ENCODE measurements around the gene ZC3H6.
"Not testable (repeated sequence)": the region's sequence is repeated elsewhere in the genome, so short reads cannot be mapped to it uniquely, and the experiment has no call there.

ZC3H6 gene

DNA sequence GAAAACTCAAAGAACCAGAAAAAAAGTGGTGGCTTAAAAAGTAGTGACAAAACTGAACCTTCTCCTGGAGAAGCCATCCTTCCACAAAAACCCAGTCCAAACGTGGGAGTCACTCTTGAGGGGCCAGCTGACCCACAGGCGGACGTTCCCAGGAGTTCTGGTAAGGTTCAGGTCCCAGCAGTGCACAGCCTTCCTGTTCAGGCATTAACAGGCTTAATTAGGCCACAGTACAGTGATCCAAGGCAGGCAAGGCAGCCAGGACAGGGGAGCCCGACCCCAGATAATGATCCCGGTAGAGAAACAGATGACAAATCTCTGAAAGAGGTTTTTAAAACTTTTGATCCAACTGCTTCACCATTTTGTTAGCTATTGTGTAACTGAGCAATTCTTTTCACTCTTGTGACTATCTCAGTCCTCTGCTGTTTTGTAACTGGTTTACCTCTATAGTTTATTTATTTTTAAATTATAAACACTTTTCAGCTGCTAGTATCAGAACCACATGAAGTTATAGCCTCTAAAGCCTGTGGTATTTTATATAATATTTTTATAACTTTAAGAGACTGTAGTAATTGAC, 56.8 kb downstream of the ZC3H6 start:
- ATAC-seq = no peak
- DNase-seq (ENCODE audit: low spot score in 2 of 2) = no peak
- peaks cover 9% of the 10 kb centered on the region for H3K36me3 Mint-ChIP-seq
- H3K4me3 Mint-ChIP-seq = no peak overlapping the region
- no peaks in the 10 kb centered on the region for H3K4me1 Mint-ChIP-seq
- no peaks in the 10 kb centered on the region for H3K9me3 Mint-ChIP-seq
- no peak overlapping the region for H3K27ac Mint-ChIP-seq

DNA sequence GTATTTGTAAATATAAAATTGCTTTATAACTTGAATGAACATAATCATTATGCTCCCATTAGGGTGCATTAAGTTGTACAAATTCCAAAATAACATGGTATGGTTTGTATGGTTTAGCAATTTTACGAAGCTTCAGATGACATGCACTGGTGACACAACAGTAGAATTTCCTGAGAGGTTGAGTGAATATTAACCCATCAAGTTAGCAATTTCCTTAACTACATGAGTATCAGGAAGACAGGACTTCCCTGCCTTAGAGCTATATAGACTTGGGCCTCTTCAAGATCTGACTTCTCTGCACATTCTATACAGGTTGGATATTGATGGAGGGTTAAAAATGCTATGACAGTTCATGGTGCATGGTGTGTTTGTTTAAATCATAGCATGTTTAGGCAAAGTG, 60.2 kb downstream of the ZC3H6 start:
- no peak overlapping the region for H3K27ac Mint-ChIP-seq
- H3K4me1 Mint-ChIP-seq = no peaks in the 10 kb centered on the region
- no peaks in the 10 kb centered on the region for H3K36me3 Mint-ChIP-seq
- no peaks in the 10 kb centered on the region for H3K9me3 Mint-ChIP-seq
- ATAC-seq (no peak), DNase-seq (ENCODE audit: low spot score in 2 of 2) (no peak)
- H3K4me3 Mint-ChIP-seq = no peak overlapping the region

DNA sequence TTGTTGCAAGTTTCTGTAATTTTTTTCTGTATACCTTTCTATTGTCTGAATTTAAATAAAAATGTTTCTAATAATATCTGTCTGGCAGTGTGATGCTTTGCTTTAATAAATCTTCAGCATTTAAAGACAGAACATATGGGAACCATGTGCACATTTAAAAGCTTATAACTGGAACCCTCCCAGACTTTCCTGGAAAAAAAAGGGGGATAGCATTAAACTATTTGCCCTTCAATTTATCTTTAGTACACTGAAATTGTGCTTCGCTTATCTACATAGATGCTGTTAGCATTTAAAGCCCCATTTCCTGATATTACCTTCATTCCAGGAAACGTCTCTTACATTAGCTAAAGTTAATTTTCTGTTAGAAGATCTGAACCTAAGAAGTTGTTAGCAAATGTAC, 64.6 kb downstream of the ZC3H6 start:
- H3K4me3 Mint-ChIP-seq = no peak overlapping the region
- no peaks in the 10 kb centered on the region for H3K36me3 Mint-ChIP-seq
- DNase-seq (ENCODE audit: low spot score in 2 of 2) (no peak), ATAC-seq (no peak)
- H3K4me1 Mint-ChIP-seq = peaks cover 6% of the 10 kb centered on the region
- no peak overlapping the region for H3K27ac Mint-ChIP-seq
- H3K9me3 Mint-ChIP-seq = no peaks in the 10 kb centered on the region

DNA sequence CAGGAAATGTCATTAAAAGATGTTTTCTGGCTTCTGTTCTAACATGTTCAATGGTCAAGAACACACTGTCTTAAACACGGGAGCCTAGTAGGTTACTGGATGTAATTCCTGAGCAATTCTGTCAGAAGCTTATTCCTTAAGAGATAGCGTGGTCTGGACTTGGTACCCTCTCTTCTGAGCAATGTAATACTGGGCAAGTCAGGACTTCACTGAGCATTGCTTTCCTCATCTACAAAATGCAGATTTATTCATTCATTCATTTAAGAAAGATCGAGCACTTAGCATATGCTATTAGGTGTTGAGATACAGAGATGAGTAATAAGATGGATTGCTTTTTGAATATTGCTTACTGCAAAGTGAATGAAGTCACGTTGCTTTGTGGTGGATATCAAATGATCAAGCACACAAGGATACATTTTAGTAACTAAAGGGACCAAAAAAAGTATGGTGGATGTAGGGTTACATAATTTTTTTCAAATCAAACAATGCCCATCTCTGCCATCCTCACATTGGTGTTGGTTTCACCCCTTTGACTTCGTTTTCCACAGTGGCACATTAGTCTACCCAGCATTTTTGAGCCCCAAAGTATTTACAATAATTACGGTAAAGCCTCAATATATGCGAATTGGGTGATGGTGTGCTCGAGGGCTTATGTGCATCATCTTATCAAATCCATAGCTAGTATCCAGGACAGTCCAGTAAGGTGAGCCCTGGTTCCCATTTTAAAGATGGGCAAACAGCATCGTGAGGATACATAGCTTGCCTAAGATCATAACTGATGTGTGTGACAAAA, 65.3 kb downstream of the ZC3H6 start:
- ATAC-seq (no peak), DNase-seq (ENCODE audit: low spot score in 2 of 2) (no peak)
- no peaks in the 10 kb centered on the region for H3K9me3 Mint-ChIP-seq
- peaks cover 6% of the 10 kb centered on the region for H3K4me1 Mint-ChIP-seq
- H3K27ac Mint-ChIP-seq = no peak overlapping the region
- no peak overlapping the region for H3K4me3 Mint-ChIP-seq
- H3K36me3 Mint-ChIP-seq = peaks cover 2% of the 10 kb centered on the region

DNA sequence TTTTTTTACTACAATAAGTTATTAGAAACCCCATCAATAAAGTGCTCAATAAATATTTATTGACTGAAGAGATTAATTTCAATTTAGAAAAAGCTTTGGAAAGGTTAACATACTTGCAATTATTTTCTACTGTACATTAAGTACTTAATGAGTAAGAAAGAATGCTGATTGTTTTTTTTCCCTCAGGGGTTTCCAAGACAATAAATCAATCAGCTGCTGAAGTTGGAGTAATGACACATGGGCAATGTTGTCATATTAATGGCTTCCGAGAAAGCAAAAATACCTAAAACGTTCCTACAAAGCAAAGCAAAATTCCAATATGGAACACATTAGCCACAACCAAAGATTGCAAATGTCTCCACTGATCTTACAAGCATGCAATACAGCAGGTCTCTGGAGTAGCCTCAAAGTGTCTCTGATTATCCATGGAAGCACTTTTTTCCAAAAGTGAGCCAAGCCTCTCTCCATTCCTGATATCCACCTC, 66.7 kb downstream of the ZC3H6 start:
- Mint-ChIP-seq H3K36me3 (peaks cover 6% of the 10 kb centered on the region), H3K9me3 (no peaks in the 10 kb centered on the region), H3K4me3 (no peak overlapping the region), H3K27ac (no peak overlapping the region), H3K4me1 (peaks cover 6% of the 10 kb centered on the region)
- DNase-seq (ENCODE audit: low spot score in 2 of 2) (no peak), ATAC-seq (no peak)

DNA sequence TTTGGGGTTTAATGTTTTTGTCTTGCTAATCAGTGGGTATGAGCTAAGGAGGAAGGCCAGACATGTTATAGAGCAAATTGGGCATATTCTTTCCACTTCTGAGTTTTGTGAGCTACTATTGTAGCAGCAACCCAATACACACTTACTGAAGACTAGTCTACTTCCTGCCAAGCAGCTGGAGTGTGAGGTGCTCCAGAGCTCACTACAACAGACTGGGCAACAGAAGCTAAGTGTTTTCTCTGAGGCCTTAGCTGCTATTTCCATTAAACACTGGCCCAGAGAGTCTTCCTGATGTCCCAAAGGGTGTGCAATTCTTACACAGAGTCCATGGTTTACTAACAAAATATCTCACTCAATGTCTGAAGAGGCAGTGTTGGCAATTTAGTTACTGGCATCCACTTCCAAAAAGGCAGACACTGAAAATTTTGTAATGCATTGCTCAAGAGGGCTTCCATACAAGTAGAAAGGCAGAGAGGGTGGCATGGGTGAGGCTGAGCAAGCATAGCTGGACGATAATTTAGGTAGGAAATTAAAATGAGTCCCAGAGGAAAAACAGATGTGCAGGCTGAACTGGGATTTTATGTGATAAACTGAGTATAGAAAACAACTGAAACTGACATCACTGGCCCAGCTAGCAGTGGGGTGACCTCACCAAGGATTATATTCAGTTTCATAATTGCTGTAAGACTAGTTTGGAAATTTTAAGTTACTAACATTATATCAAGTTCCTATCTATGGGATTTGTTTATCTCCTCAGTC, 68.6 kb downstream of the ZC3H6 start:
- Mint-ChIP-seq H3K27ac (no peak overlapping the region), H3K4me1 (peaks cover 6% of the 10 kb centered on the region), H3K36me3 (peaks cover 6% of the 10 kb centered on the region), H3K4me3 (no peak overlapping the region), H3K9me3 (no peaks in the 10 kb centered on the region)
- DNase-seq (ENCODE audit: low spot score in 2 of 2) (no peak), ATAC-seq (peak; percentile 54)

GRCh38 chr2:112345030-112346027, 69.9 kb downstream of the ZC3H6 start:
- ATAC-seq (no peak), DNase-seq (ENCODE audit: low spot score in 2 of 2) (no peak)
- Mint-ChIP-seq H3K9me3 (no peaks in the 10 kb centered on the region), H3K4me3 (no peak overlapping the region), H3K4me1 (peaks cover 6% of the 10 kb centered on the region), H3K36me3 (peaks cover 6% of the 10 kb centered on the region), H3K27ac (peak overlapping the region; percentile 40)

GRCh38 chr2:112352292-112352691, 76.9 kb downstream of the ZC3H6 start:
- DNase-seq (ENCODE audit: low spot score in 2 of 2); H3K4me3 Mint-ChIP-seq; H3K9me3 Mint-ChIP-seq; H3K4me1 Mint-ChIP-seq; ATAC-seq; H3K36me3 Mint-ChIP-seq: not testable (repeated sequence)
- peak overlapping the region; percentile 3 for H3K27ac Mint-ChIP-seq

GRCh38 chr2:112352809-112353603, 77.6 kb downstream of the ZC3H6 start:
- H3K27ac Mint-ChIP-seq = peak overlapping the region; percentile 3
- not testable (repeated sequence) for H3K9me3 Mint-ChIP-seq; H3K4me1 Mint-ChIP-seq; ATAC-seq; H3K4me3 Mint-ChIP-seq; H3K36me3 Mint-ChIP-seq; DNase-seq (ENCODE audit: low spot score in 2 of 2)

DNA sequence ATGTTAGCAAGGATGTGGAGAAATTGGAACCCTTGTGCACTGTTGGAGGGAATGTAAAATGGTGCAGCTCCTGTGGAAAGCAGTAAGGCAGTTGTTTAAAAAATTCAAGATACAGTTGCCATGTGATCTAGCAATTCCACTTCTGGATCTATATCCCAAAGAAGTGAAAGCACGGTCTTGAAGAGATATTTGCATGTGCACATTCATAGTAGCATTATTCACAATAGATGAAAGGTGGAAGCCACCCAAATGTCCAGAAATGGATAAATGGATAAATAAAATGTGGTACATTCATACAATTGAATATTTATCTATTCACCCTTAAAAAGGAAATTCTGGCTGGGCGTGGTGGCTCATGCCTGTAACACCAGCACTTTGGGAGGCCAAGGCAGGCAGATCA, 78.9 kb downstream of the ZC3H6 start:
- H3K4me3 Mint-ChIP-seq; H3K9me3 Mint-ChIP-seq; H3K36me3 Mint-ChIP-seq; H3K27ac Mint-ChIP-seq; H3K4me1 Mint-ChIP-seq; ATAC-seq; DNase-seq (ENCODE audit: low spot score in 2 of 2): not testable (repeated sequence)

DNA sequence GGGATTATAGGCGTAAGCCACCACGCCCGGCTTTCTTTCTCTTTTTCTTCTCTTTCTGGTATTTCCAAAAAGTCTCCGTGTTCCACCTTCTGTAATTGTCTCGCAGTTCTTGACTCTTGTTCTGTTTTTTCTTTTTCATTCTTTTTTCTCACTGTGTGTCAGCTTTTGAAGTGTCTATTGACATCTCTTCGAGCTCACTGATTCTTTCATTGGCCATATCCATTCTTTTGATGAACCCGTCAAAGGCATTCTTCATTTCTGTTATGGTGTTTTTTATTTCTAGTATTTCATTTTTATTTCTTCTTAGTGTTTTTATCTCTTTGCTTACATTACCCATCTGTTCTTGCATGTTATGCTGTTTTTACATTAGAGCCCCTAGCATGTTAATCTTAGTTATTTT, 84.7 kb downstream of the ZC3H6 start:
- ATAC-seq; H3K4me3 Mint-ChIP-seq; H3K4me1 Mint-ChIP-seq; DNase-seq (ENCODE audit: low spot score in 2 of 2); H3K36me3 Mint-ChIP-seq; H3K27ac Mint-ChIP-seq; H3K9me3 Mint-ChIP-seq: not testable (repeated sequence)

Data from stimulated activated effector memory CD8-positive, alpha-beta T cell treated with anti-CD3 and anti-CD28 coated beads, Interleukin-12 subunit alpha, Interleukin-12 subunit beta, amount 100 ng/mL, for 72 hours (primary cell).